Suprapubic skin (tissue), 3 donors: ENCODE measurements around the gene CPO.

Experiments used
- POLR2AphosphoS5 ChIP-seq, 3 donors: sonication (generic); formaldehyde crosslinking; IDR thresholded peaks; one replicate each; pipeline ENCODE4 v1.6.1; 2017; ENCODE audit warnings: antibody characterized with exemption in 3 of 3
- TF ChIP-seq, protein P1 (sequence below), 2 donors: fragments of 200-600 bp in 1 of 2; fragments of 450-650 bp in 1 of 2; sonication (generic) in 1 of 2; IDR thresholded peaks; one replicate each; pipeline ENCODE4 v1.5.1; 2016 to 2019; ENCODE audit warnings: antibody characterized with exemption in 2 of 2, mild to moderate bottlenecking in 1 of 2, moderate library complexity in 1 of 2

DNA sequence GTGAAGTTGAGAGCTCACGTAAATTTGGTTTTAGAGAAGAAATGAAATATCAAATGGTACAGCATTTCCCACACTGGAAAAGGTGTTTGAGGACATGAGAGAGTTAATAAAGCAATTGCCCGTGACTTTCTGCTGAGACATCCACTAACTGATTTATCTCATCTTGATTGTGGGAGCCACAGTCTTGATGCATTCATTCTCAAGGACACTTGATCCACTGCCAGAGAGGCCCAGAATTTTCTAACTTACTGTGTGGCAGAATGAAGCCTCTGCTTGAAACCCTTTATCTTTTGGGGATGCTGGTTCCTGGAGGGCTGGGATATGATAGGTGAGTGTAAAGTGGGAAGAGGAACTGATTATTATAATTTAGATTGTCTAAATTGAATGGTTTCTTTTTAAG, at the start of gene CPO:
- TF ChIP-seq, protein P1, sequence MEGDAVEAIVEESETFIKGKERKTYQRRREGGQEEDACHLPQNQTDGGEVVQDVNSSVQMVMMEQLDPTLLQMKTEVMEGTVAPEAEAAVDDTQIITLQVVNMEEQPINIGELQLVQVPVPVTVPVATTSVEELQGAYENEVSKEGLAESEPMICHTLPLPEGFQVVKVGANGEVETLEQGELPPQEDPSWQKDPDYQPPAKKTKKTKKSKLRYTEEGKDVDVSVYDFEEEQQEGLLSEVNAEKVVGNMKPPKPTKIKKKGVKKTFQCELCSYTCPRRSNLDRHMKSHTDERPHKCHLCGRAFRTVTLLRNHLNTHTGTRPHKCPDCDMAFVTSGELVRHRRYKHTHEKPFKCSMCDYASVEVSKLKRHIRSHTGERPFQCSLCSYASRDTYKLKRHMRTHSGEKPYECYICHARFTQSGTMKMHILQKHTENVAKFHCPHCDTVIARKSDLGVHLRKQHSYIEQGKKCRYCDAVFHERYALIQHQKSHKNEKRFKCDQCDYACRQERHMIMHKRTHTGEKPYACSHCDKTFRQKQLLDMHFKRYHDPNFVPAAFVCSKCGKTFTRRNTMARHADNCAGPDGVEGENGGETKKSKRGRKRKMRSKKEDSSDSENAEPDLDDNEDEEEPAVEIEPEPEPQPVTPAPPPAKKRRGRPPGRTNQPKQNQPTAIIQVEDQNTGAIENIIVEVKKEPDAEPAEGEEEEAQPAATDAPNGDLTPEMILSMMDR (IDR thresholded peaks at IDR 0.05), result no peak
- no peak for TF ChIP-seq POLR2AphosphoS5 (IDR thresholded peaks at IDR 0.05)
